ENCODE results near the gene GTPBP10.

GRCh38 chr7:90384433-90384832 is 37.9 kb downstream of the GTPBP10 start:
- TF ChIP-seq CTCF (IDR thresholded peaks at IDR 0.05), result no peak
- no peak for TF ChIP-seq EZH2 (IDR thresholded peaks at IDR 0.05; ENCODE audit: borderline replicate concordance, insufficient read depth, low read depth, low read length, poor library complexity, severe bottlenecking)
